Activated naive CD8-positive, alpha-beta T cell treated with anti-CD3 and anti-CD28 coated beads for 36 hours (primary cell): Measurements from ENCODE around the gene KRT85. TPM values are rescaled to one million over a fixed set of nuclear protein-coding genes. Genes with fewer than 3 reads are reported as not detected.

Experiments used
- DNase-seq: peaks from one replicate; pipeline ENCODE4 v3.0.0; 2021
- H3K27ac Mint-ChIP-seq: one replicate; pipeline ENCODE4 v1.8.0; 2022; ENCODE audit warnings: mild to moderate bottlenecking, moderate library complexity, mixed read lengths
- H3K27me3 Mint-ChIP-seq: one replicate; pipeline ENCODE4 v1.8.0; 2022; ENCODE audit warnings: mild to moderate bottlenecking, mixed read lengths
- H3K36me3 Mint-ChIP-seq: one replicate; pipeline ENCODE4 v1.8.0; 2021; ENCODE audit warnings: mild to moderate bottlenecking, mixed read lengths
- H3K4me1 Mint-ChIP-seq: one replicate; pipeline ENCODE4 v1.8.0; 2021; ENCODE audit warnings: mixed read lengths
- H3K4me3 Mint-ChIP-seq: one replicate; pipeline ENCODE4 v1.8.0; 2022; ENCODE audit warnings: mild to moderate bottlenecking, moderate library complexity, mixed read lengths
- H3K9me3 Mint-ChIP-seq: one replicate; pipeline ENCODE4 v1.8.0; 2022; ENCODE audit warnings: mixed read lengths
- total RNA-seq, 2 experiments: library from RNA; stranded (reverse); gene quantifications; one replicate each; pipeline ENCODE4 v1.2.3, GENCODE V29; 2021

The KRT85 gene
- total RNA-seq, 2 experiments from 2014 or later: not detected

DNA sequence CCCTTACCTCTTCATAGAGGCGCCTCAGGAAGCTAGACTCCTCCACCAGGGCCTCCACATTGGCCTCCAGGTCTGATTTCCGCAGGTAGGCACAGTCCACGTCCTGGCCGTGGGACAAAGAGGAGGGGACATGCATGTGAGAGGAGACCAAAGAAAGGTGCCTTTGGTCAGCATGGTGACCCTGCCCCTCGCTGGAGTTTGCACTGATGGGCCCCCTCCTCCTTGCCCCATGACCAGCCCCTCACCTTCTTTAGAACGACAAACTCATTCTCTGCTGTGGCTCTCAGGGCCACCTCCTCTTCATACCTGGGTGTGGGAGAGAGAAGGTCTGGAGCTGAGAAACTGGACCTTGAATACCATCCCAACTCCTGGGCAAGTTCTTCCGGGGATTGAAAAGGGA is 3.2 kb downstream of the KRT85 start:
- Mint-ChIP-seq H3K4me3 (no peak overlapping the region), H3K27me3 (no peaks in the 10 kb centered on the region), H3K36me3 (no peaks in the 10 kb centered on the region), H3K4me1 (peaks cover 7% of the 10 kb centered on the region), H3K27ac (no peak overlapping the region), H3K9me3 (no peaks in the 10 kb centered on the region)
- no peak for DNase-seq

DNA sequence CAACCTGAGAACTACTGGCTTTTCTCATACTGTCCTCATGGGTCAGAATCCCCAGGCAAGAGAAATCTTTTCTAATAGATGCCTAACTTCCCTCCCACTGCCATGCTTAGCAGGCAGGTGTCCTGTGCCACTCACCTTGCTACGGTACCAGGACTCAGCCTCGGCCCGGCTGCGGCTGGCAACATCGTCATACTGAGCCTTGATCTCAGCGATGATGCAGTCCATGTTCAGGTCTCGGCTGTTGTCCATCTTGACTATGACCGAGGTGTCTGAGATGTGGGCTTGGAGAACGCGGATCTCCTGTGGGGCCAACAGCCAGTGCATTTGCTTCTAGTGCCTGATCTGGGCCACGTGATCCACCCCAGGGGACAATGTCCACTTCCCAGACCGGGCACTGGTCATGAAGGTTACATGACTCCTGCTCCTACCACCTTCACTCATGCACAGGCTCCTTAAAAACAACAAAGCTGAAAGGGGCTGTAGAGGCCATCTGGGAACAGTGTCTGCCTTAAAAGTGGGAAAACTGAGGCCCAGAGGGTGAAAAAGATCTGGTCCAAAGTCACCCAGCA is 4.1 kb downstream of the KRT85 start:
- Mint-ChIP-seq H3K9me3 (no peaks in the 10 kb centered on the region), H3K36me3 (no peaks in the 10 kb centered on the region), H3K4me3 (no peak overlapping the region), H3K4me1 (peaks cover 16% of the 10 kb centered on the region), H3K27me3 (no peaks in the 10 kb centered on the region), H3K27ac (no peak overlapping the region)
- no peak for DNase-seq

DNA sequence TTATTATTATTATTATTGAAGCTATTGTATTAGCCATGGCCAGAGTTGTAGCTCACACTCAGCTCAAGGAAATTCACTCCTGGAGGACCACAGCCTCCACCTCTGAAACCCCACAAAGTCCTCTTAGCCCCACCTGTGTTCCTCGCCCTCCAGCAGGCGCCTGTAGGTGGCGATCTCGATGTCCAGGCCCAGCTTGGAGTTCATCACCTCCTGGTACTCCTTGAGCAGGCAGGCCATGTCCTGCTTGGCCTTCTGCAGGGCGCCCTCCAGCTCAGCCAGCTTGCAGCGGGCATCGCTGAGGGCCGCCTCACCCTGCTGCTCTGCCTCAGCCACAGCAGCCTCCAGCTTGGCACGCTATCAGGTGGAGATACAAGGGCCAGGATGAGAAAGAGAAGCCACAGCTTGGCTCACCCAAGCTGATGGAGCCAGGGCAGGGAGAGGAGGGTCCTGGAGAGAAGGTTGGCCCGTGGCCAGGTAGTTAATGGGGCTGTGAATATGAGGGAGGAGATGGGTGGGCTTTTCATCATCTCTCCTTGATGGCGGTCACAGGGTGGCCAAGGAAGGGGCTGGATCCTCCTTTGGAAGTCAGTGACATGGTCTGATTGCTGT is 5.1 kb downstream of the KRT85 start:
- H3K36me3 Mint-ChIP-seq: no peaks in the 10 kb centered on the region
- DNase-seq: no peak
- H3K4me3 Mint-ChIP-seq: no peak overlapping the region
- no peaks in the 10 kb centered on the region for H3K27me3 Mint-ChIP-seq
- no peaks in the 10 kb centered on the region for H3K9me3 Mint-ChIP-seq
- peaks cover 24% of the 10 kb centered on the region for H3K4me1 Mint-ChIP-seq
- H3K27ac Mint-ChIP-seq: no peak overlapping the region

DNA sequence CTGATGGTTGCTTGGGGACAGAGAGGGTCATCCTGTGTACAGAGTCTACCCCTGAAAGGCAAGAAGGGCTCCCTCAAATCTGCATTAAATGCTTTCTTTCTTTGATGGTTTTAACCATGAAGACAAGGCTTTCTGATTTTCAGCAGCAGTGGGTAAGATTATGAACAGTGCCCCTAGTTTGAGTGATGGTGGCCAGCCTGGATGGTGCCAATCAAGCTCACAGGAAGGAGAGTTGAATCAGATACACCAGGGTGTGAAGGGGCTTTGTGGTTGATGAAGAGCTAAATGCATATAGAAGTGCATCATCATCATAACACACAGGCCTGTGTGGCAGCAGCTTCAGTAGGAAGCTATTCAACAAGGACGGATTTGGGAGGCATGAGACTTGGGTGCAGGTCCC is 5.7 kb downstream of the KRT85 start:
- Mint-ChIP-seq H3K4me3 (no peak overlapping the region), H3K27ac (no peak overlapping the region)

DNA sequence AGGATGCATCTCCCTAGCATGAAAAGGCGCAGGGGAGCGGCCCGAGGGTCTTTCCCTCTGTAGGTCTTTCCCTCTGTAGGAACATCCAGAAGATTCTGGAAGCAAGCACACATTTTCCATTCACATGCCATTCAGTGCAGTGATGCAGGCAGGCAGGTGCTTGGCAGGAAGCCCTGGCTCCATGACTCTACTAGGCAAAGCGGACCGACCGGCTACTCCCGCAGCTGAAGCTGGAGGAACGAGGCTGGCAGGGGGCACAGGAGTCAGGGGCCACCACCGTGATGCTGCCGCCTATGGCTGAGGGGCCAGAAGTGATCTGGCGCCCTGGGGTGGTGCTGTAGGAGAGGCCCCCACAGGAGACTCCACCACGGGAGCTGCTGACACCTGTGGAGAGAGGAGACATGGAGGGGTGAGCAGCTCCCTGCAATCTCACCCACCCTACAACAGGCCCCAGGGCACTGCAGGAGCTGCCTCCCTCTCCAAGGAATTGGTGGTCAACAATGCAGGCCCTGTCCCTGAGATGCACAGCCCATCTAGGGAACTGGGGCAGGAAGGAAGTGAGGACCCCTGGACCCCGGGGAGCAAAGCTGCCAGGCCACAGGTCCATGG is 6.5 kb downstream of the KRT85 start:
- no peaks in the 10 kb centered on the region for H3K9me3 Mint-ChIP-seq
- no peaks in the 10 kb centered on the region for H3K27me3 Mint-ChIP-seq
- H3K4me3 Mint-ChIP-seq: no peak overlapping the region
- H3K36me3 Mint-ChIP-seq: no peaks in the 10 kb centered on the region
- peaks cover 24% of the 10 kb centered on the region for H3K4me1 Mint-ChIP-seq
- no peak overlapping the region for H3K27ac Mint-ChIP-seq
- DNase-seq: no peak

More for the DNA sequence above, 5.7 kb downstream of the KRT85 start:
- Mint-ChIP-seq H3K9me3 (no peaks in the 10 kb centered on the region), H3K27me3 (no peaks in the 10 kb centered on the region), H3K36me3 (no peaks in the 10 kb centered on the region), H3K4me1 (peaks cover 24% of the 10 kb centered on the region)
- no peak for DNase-seq

DNA sequence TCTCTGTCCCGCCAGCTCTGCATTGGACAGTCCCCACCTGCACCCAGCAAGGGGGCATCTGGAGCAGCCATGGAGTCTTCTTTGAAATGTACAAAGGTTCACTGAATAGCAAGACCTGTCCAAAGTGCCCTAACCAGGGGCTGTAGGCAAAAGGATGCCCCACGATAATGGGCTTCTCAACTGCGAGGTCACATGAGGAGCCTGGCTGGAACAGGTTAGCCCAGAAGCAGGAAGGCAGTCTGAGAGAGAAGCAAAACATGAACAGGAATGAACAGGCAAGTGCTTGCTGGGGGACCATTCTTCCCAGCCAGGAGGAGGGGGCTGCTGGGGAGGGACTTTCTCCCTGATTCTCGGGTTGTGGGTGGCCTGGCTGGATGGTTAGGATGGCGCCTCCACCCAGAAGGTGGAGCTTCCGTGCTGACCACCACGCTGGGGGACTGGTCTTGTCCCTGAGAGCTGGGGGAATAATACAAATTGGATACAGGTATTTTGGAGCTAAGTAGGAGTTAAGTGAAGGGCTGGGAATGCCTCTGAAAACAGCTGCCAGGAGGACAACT is 7.1 kb downstream of the KRT85 start:
- Mint-ChIP-seq H3K36me3 (no peaks in the 10 kb centered on the region), H3K27ac (no peak overlapping the region), H3K9me3 (no peaks in the 10 kb centered on the region), H3K4me3 (no peak overlapping the region), H3K4me1 (peaks cover 24% of the 10 kb centered on the region), H3K27me3 (no peaks in the 10 kb centered on the region)
- DNase-seq: no peak

DNA sequence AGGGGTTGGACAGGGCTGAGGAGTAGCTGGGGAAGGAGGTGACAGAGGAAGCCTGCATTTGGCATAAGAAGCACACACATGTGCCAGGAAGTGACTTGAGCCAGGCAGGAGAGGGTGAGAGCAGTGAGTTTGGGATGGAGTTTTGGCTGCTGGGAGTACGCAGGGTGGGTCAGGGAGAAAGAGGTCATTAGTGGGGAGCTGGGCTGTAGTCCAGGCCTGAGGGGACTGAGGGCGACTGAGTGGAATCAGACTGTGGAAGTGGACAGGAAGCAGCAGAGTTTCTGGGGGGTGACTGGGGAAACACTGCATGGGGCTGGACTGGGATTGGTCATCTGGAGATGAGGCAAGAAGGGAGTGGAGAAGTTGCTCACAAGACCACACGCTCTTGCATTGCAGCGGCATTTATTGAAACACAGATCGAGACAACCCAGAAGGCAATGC is 7.6 kb downstream of the KRT85 start:
- no peaks in the 10 kb centered on the region for H3K27me3 Mint-ChIP-seq
- no peak for DNase-seq
- H3K4me1 Mint-ChIP-seq: peaks cover 24% of the 10 kb centered on the region
- no peak overlapping the region for H3K27ac Mint-ChIP-seq
- no peak overlapping the region for H3K4me3 Mint-ChIP-seq
- no peaks in the 10 kb centered on the region for H3K36me3 Mint-ChIP-seq
- no peaks in the 10 kb centered on the region for H3K9me3 Mint-ChIP-seq

DNA sequence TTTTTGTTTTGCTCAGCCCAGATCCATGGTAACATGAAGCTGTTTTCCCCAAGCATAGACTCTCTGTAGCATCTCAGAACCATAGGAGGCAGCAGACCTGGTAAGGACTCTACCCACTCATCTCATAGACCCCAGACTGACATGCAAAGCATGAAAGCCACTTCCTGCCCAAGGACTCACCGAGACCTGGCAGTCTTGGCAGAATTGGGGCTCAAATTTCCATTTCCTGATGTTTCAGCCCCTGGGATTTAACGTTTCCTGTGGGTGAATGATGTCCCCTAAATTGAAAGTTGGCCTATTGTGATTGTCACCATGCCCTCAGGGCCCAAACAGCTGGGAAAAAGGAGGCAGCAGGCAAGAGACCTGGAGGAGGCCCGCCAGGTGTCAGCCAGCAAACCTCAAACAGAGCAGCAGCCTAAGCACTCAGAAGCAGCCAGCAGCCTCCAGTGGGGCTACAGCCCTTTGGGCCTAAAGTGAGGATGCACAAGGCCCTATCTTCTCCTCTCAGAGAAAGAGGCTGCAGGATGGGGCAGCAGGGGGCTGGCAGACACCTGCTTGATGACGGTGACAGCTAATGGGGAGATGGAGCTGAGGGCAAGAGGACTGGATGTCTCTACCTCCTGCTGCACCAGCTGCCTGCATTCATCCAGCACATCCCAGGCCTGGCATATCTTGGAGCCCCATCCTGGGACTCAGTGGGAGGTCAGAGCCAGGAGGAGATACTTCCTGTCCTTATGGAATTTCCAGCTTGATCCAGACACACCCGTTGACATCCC is 8.5 kb downstream of the KRT85 start:
- H3K27me3 Mint-ChIP-seq: no peaks in the 10 kb centered on the region
- H3K4me1 Mint-ChIP-seq: peaks cover 28% of the 10 kb centered on the region
- no peaks in the 10 kb centered on the region for H3K9me3 Mint-ChIP-seq
- peak; percentile 53 for DNase-seq
- no peak overlapping the region for H3K4me3 Mint-ChIP-seq
- H3K27ac Mint-ChIP-seq: peak overlapping the region; percentile 5
- H3K36me3 Mint-ChIP-seq: no peaks in the 10 kb centered on the region

DNA sequence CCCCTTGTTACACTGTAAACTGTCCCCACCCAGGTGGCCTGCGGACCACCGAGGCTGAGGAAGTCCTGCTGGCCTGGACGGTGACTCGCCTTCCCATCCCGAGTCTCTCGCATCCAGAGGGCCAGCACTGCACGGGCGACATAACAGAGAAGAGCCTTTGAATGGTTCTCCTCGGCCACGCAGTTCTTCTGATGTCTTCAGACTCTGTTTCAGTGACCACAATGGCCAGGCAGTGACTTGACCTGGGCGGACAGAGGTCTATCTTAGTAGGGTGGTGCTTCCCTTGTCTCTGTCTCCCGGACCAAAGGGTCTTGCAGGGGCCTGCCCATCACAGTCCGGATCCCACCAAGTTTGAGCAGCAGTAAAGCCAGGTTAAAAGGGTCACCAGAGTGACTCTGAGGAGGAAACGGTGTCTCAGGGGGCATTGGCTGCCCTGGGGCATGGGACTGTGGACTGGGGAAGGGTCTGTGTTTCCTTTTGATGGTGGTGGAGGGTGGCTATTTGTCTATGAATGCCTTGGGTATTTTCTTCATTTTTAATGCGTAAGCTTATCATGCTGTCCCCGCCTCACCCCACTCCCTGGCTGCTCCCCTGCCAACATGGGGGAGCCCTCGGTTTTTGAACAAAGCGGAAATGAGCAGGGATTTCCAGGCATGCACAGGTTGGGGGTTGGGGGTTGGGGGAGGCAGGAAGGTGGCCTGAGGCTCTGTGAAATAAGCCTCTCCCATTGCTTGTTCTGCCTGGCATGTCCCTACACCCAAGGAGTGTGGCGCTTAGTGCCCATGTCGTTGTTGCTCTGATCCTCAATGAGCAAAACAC is 10.3 kb downstream of the KRT85 start:
- Mint-ChIP-seq H3K9me3 (no peaks in the 10 kb centered on the region), H3K4me1 (peaks cover 37% of the 10 kb centered on the region), H3K4me3 (no peak overlapping the region), H3K27me3 (peaks cover 4% of the 10 kb centered on the region), H3K27ac (no peak overlapping the region), H3K36me3 (no peaks in the 10 kb centered on the region)
- DNase-seq: no peak

DNA sequence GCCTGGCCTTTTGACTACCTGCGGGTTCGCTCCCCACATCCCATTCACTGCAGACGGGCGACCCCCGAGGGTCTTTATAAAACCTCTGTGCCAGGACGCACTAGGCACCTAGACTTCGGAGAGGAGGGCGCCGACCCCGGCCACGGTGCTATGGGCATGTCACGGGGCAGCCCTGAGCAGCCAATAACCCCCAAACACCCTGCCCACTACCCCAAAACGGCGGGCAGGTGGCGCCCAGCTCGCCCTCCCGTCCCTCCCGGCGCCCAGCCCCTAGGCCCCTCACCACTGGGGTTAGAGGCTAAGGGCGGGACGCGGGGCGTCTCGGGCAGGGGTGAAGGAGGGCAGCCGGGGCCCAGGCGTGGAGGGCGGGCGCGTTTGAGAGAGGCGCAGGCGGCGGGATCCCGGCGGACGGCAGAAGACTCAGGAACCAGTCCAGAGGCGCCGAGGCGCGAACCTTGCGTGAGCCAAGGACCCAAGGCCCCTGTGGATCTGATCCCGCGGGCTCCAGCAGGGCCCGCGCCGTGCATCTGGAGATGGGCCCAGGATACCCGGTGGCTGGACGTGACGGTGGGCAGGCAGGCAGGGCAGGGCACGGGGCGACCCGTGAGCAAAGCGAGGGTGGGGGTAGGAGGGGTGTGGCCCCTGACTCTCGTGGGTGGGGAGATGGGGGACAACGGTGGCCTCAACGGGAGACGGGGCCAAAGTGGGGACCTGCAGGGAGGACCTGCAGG is 11.1 kb downstream of the KRT85 start:
- DNase-seq: no peak
- H3K4me3 Mint-ChIP-seq: no peak overlapping the region
- H3K9me3 Mint-ChIP-seq: no peaks in the 10 kb centered on the region
- no peak overlapping the region for H3K27ac Mint-ChIP-seq
- no peaks in the 10 kb centered on the region for H3K36me3 Mint-ChIP-seq
- peaks cover 4% of the 10 kb centered on the region for H3K27me3 Mint-ChIP-seq
- peaks cover 42% of the 10 kb centered on the region for H3K4me1 Mint-ChIP-seq

DNA sequence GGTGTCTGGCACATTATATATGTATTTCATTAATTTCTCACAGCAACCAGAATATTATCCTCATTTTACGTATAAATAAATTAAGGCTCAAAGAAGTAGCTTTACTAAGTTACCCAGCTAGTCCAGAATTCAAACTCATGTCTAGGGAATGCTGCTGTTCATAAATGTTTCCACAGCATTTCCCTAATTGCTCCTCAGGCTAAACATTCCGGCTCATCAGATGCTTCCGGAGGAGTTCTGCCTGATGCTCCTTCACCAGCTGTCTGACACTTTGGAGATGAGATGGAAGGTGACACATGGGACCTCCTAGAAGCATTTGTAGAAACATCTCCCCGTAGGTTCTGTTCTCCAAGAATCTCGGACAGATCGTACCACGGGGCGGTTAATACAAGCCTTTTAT is 12.1 kb downstream of the KRT85 start:
- H3K36me3 Mint-ChIP-seq: no peaks in the 10 kb centered on the region
- peaks cover 47% of the 10 kb centered on the region for H3K4me1 Mint-ChIP-seq
- no peaks in the 10 kb centered on the region for H3K9me3 Mint-ChIP-seq
- H3K27me3 Mint-ChIP-seq: peaks cover 4% of the 10 kb centered on the region
- H3K4me3 Mint-ChIP-seq: no peak overlapping the region
- no peak for DNase-seq
- no peak overlapping the region for H3K27ac Mint-ChIP-seq

DNA sequence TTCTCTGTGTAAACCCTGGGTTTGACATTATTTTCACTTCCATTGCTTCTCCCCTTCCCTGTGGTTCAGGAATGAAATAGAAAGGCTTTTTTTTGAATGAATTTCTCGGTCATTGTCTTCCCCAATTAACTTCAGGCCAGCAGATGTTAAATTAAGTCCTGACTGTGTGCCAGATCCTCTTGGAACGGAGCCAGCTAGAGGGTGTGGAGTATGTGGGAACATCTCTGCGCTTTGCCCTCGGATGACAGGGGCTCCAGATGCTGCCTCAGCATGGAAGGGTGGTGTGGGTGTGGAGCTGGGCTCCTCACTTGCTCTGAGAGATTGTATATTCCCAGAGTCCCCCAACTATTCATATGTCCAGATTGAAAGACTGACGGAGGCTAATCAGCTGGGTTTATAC is 13.1 kb downstream of the KRT85 start:
- peaks cover 4% of the 10 kb centered on the region for H3K27me3 Mint-ChIP-seq
- no peaks in the 10 kb centered on the region for H3K9me3 Mint-ChIP-seq
- H3K27ac Mint-ChIP-seq: no peak overlapping the region
- H3K4me3 Mint-ChIP-seq: no peak overlapping the region
- no peaks in the 10 kb centered on the region for H3K36me3 Mint-ChIP-seq
- peaks cover 43% of the 10 kb centered on the region for H3K4me1 Mint-ChIP-seq
- DNase-seq: no peak

DNA sequence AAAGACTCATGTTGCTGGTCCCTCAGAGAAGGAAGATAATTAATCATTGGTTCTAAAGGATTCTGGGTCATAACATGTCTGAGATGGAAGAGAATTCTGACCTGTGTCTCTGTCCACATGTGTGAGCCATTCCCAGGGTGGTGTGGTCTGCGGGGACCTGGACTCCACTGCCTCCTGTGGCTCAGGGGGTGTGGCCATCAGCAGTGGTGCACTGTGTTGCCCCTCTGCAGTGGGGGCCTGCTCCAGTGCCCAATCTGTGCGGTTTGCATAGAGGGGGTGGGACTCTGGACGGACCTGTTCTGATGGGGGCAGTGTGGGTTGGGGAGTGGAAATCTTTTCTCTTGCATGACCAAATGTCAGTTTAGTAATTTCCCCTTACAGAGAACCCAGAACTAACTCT is 13.5 kb downstream of the KRT85 start:
- Mint-ChIP-seq H3K36me3 (no peaks in the 10 kb centered on the region), H3K4me1 (peaks cover 40% of the 10 kb centered on the region), H3K9me3 (no peaks in the 10 kb centered on the region), H3K27ac (no peak overlapping the region), H3K27me3 (peaks cover 4% of the 10 kb centered on the region), H3K4me3 (no peak overlapping the region)
- no peak for DNase-seq

DNA sequence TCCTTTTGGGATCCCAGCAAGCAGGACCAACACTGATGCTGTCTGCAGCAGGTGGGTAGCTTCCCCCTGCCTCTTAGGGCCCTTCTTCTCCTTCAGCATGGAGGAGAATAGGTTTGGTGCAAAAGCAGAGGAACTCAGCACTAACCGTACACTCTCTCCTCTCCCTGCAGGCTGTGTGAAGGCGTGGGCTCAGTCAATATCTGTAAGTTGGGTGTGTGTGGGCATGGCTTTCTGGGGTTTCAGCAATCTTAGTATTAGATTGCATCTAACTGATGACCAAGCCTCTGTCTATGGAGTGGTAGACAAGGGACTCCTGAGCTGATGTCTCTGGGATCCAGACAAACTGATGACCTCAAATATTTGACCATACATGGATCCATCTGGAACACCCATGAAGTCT is 14.3 kb downstream of the KRT85 start:
- Mint-ChIP-seq H3K36me3 (no peaks in the 10 kb centered on the region), H3K4me3 (no peak overlapping the region), H3K9me3 (no peaks in the 10 kb centered on the region), H3K27me3 (peaks cover 6% of the 10 kb centered on the region), H3K4me1 (peaks cover 32% of the 10 kb centered on the region), H3K27ac (no peak overlapping the region)
- no peak for DNase-seq
